CD4-positive, alpha-beta memory T cell (primary cell): Measurements from ENCODE around the gene DICER1. TPM values are rescaled to one million over a fixed set of nuclear protein-coding genes. Genes with fewer than 3 reads are reported as not detected.
"Not testable (repeated sequence)": the region's sequence is repeated elsewhere in the genome, so short reads cannot be mapped to it uniquely, and the experiment has no call there.

ENCODE experiments used
- CTCF ChIA-PET: fragments of 350-600 bp; sonication (Branson Sonifier 250); formaldehyde crosslinking; loops from one replicate; lab custom pipeline; 2021; ENCODE audit warnings: inconsistent platforms; ENCODE audit not compliant: partially characterized antibody; lab: Charles Lee
- POLR2A ChIA-PET: fragments of 350-600 bp; sonication (Branson Sonifier 250); formaldehyde crosslinking; loops from one replicate; lab custom pipeline; 2021; ENCODE audit not compliant: partially characterized antibody; lab: Charles Lee
- DNase-seq, 5 donors: peaks; one replicate each; pipeline versions ENCODE4 v3.0.0 to v3.0.0-alpha.2; 2020 to 2022; ENCODE audit warnings: mixed read lengths in 1 of 5
- H3K27ac ChIP-seq: one replicate; pipeline ENCODE4 v1.7.0; 2013; ENCODE audit warnings: low read depth, low read length
- H3K27me3 ChIP-seq: 2 replicates; pipeline ENCODE4 v1.7.0; 2013; ENCODE audit warnings: mild to moderate bottlenecking, low read length, moderate library complexity; ENCODE audit not compliant: insufficient read depth
- H3K36me3 ChIP-seq: 2 replicates; pipeline ENCODE4 v1.7.0; 2013; ENCODE audit warnings: mild to moderate bottlenecking, low read length, moderate library complexity; ENCODE audit not compliant: insufficient read depth
- H3K4me1 ChIP-seq: 2 replicates; pipeline ENCODE4 v1.7.0; 2013; ENCODE audit warnings: mild to moderate bottlenecking, low read length, moderate library complexity; ENCODE audit not compliant: insufficient read depth
- H3K4me3 ChIP-seq, 2 donors: one replicate each; pipeline ENCODE4 v1.7.0; 2013; ENCODE audit warnings: low read length in 2 of 2, mild to moderate bottlenecking in 1 of 2
- H3K9me3 ChIP-seq, 2 donors: one replicate each; pipeline ENCODE4 v1.7.0; 2013; ENCODE audit warnings: low read length in 2 of 2, control low read depth in 1 of 2; ENCODE audit not compliant: control insufficient read depth in 1 of 2
- H3K27ac Mint-ChIP-seq, 7 donors: one replicate each; pipeline ENCODE4 v1.8.0; 2020 to 2021; ENCODE audit warnings: mixed read lengths in 7 of 7, mild to moderate bottlenecking in 6 of 7, inconsistent platforms in 3 of 7, moderate library complexity in 3 of 7
- H3K27me3 Mint-ChIP-seq, 2 donors: one replicate each; pipeline ENCODE4 v1.8.0; 2020 to 2021; ENCODE audit warnings: mixed read lengths in 2 of 2
- H3K36me3 Mint-ChIP-seq, 2 donors: one replicate each; pipeline ENCODE4 v1.8.0; 2020 to 2021; ENCODE audit warnings: mixed read lengths in 2 of 2, inconsistent platforms in 1 of 2, mild to moderate bottlenecking in 1 of 2
- H3K4me1 Mint-ChIP-seq, 4 donors: one replicate each; pipeline ENCODE4 v1.8.0; 2020 to 2021; ENCODE audit warnings: mixed read lengths in 4 of 4, mild to moderate bottlenecking in 1 of 4
- H3K4me3 Mint-ChIP-seq, 8 donors: one replicate each; pipeline ENCODE4 v1.8.0; 2020 to 2021; ENCODE audit warnings: mixed read lengths in 8 of 8, mild to moderate bottlenecking in 7 of 8, moderate library complexity in 6 of 8, inconsistent platforms in 3 of 8
- H3K9me3 Mint-ChIP-seq, 8 donors: one replicate each; pipeline ENCODE4 v1.8.0; 2020 to 2021; ENCODE audit warnings: mixed read lengths in 8 of 8, mild to moderate bottlenecking in 5 of 8, inconsistent platforms in 3 of 8, moderate library complexity in 1 of 8
- intact Hi-C: fragments of 100-400 bp; cut with micrococcal nuclease; formaldehyde crosslinking; loops from one replicate; pipeline ENCODE4 v1.15.1; 2023
- polyA plus RNA-seq, 2 donors: library from polyadenylated mRNA; unstranded; fragments of 300-500 nt; fragmentation: Illumina TruSeq; gene quantifications; one replicate each; pipeline ENCODE4 v1.2.3, GENCODE V29; 2021
- total RNA-seq, 2 experiments: library from RNA; stranded (reverse); gene quantifications; one replicate each; pipeline ENCODE4 v1.2.3, GENCODE V29; 2021

Gene DICER1
- total RNA-seq (10 to 100 TPM; 58.8 to 62.8 TPM), polyA plus RNA-seq (10 to 100 TPM in 1 of 2 donors, 1 to 10 TPM in 1; 8.8 to 14.8 TPM)

GRCh38 chr14:95157327-95158189 is at the start of gene DICER1:
Gene DICER1 (minus strand): TSS chr14:95157529. CDS start chr14:95133458, 24,071 bp downstream.
- peak within 1 kb of the TSS; percentile 83 for H3K27ac ChIP-seq
- peaks cover 0 to 2% (median 0%) of the 10 kb centered on the region in 8 donors for H3K9me3 Mint-ChIP-seq
- peak; percentile 88 to 96 (median 92) for DNase-seq
- H3K9me3 ChIP-seq, result no peaks in the 10 kb centered on the region
- ChIA-PET CTCF (no interaction called here), POLR2A (interaction anchor here (0.7 to 1.3 kb wide), 6 partner anchors 25 to 378 kb away, joined by 3 to 4 read pairs (median 4); partner anchors contain the start of gene GLRX5)
- H3K27me3 ChIP-seq, result no peaks in the 10 kb centered on the region
- H3K4me3 Mint-ChIP-seq, result peak within 1 kb of the TSS; percentile 95 to 99 (median 98)
- peaks cover 44% of the 10 kb centered on the region for H3K4me1 ChIP-seq
- peak within 1 kb of the TSS; percentile 98 to 100 (median 99) for H3K27ac Mint-ChIP-seq
- no peaks in the 10 kb centered on the region for H3K36me3 ChIP-seq
- no peaks in the 10 kb centered on the region for H3K27me3 Mint-ChIP-seq
- H3K4me3 ChIP-seq, result peak within 1 kb of the TSS; percentile 73 to 88
- peaks cover 4 to 13% of the 10 kb centered on the region in 2 donors for H3K36me3 Mint-ChIP-seq
- intact Hi-C loops, result loop anchor here (1.0 to 5.0 kb wide), 2 partner anchors 360 to 377 kb away; partner anchors contain the start of gene SYNE3
- H3K4me1 Mint-ChIP-seq, result peaks cover 33 to 50% (median 39%) of the 10 kb centered on the region in 4 donors

GRCh38 chr14:95206534-95206933 is 49.2 kb upstream of the DICER1 start:
- DNase-seq, result no peak
- peaks cover 3 to 8% of the 10 kb centered on the region in 2 donors for H3K27me3 Mint-ChIP-seq
- H3K9me3 Mint-ChIP-seq, result peaks cover 0 to 14% (median 7%) of the 10 kb centered on the region in 8 donors
- POLR2A ChIA-PET, result no interaction called here
- no peak overlapping the region for H3K4me3 Mint-ChIP-seq
- CTCF ChIA-PET, result no interaction called here
- H3K4me1 Mint-ChIP-seq, result no peaks in the 10 kb centered on the region
- Histone ChIP-seq H3K9me3 (no peaks in the 10 kb centered on the region), H3K4me3 (no peak overlapping the region), H3K27me3 (no peaks in the 10 kb centered on the region), H3K27ac (no peak overlapping the region), H3K36me3 (no peaks in the 10 kb centered on the region), H3K4me1 (no peaks in the 10 kb centered on the region)
- no peak overlapping the region for H3K27ac Mint-ChIP-seq
- no peaks in the 10 kb centered on the region for H3K36me3 Mint-ChIP-seq
- intact Hi-C loops, result no loop called here

GRCh38 chr14:95204705-95205104 is 47.4 kb upstream of the DICER1 start:
- no peaks in the 10 kb centered on the region for H3K36me3 ChIP-seq
- intact Hi-C loops, result no loop called here
- H3K36me3 Mint-ChIP-seq, result no peaks in the 10 kb centered on the region

DNA sequence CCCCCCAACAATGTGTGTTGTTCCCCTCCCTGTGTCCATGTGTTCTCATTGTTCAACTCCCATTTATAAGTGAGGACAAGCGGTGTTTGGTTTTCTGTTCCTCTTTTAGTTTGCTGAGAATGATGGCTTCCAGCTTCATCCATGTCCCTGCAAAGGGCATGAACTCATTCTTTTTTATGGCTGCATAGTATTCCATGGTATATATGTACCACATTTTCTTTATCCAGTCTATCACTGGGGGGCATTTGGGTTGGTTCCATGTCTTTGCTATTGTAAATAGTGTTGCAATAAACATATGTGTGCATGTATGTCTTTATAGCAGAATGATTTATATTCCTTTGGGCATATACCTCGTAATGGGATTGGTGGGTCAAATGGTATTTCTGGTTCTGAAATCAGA is 44.4 kb upstream of the DICER1 start:
- H3K27me3 ChIP-seq, H3K4me1 ChIP-seq, H3K4me3 ChIP-seq, H3K27ac ChIP-seq, H3K36me3 ChIP-seq, H3K36me3 Mint-ChIP-seq, intact Hi-C loops, H3K4me3 Mint-ChIP-seq, H3K27ac Mint-ChIP-seq, CTCF ChIA-PET, H3K9me3 ChIP-seq, POLR2A ChIA-PET, H3K4me1 Mint-ChIP-seq, DNase-seq: not testable (repeated sequence)
- peaks cover 2 to 11% of the 10 kb centered on the region in 2 donors for H3K27me3 Mint-ChIP-seq
- H3K9me3 Mint-ChIP-seq, result peaks cover 0 to 14% (median 7%) of the 10 kb centered on the region in 8 donors

More at GRCh38 chr14:95204705-95205104, 47.4 kb upstream of the DICER1 start:
- Histone ChIP-seq H3K4me3 (no peak overlapping the region), H3K9me3 (no peaks in the 10 kb centered on the region), H3K4me1 (no peaks in the 10 kb centered on the region), H3K27me3 (no peaks in the 10 kb centered on the region), H3K27ac (no peak overlapping the region)
- ChIA-PET CTCF (no interaction called here), POLR2A (no interaction called here)
- no peak for DNase-seq
- peaks cover 3 to 8% of the 10 kb centered on the region in 2 donors for H3K27me3 Mint-ChIP-seq
- no peak overlapping the region for H3K27ac Mint-ChIP-seq
- no peak overlapping the region for H3K4me3 Mint-ChIP-seq
- H3K4me1 Mint-ChIP-seq, result no peaks in the 10 kb centered on the region
- peaks cover 0 to 14% (median 7%) of the 10 kb centered on the region in 8 donors for H3K9me3 Mint-ChIP-seq

DNA sequence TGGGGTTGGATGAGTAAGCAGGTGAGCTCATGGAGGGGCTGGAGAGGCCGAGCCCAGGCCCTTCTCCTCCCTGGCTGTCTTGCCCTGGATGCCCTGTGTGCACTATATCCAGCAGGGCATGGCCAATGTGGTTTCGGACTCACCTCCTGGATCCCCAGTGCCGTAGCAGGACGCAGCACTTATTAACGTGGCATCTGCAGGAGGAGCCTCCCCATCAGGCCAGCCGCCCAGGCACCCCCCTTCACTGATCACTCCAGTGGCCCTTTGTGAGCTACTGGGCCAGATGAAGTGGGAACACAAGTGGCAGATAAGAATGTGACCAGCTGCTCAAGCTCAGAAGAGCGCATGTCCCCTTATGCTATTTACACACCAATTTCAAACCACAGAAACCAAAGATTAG is 43.1 kb upstream of the DICER1 start:
- Histone ChIP-seq H3K27ac (no peak overlapping the region), H3K36me3 (no peaks in the 10 kb centered on the region), H3K9me3 (no peaks in the 10 kb centered on the region), H3K4me1 (no peaks in the 10 kb centered on the region), H3K4me3 (no peak overlapping the region), H3K27me3 (no peaks in the 10 kb centered on the region)
- H3K4me3 Mint-ChIP-seq, result no peak overlapping the region
- H3K36me3 Mint-ChIP-seq, result no peaks in the 10 kb centered on the region
- peaks cover 0 to 13% (median 7%) of the 10 kb centered on the region in 8 donors for H3K9me3 Mint-ChIP-seq
- ChIA-PET CTCF (no interaction called here), POLR2A (no interaction called here)
- H3K27ac Mint-ChIP-seq, result no peak overlapping the region
- intact Hi-C loops, result no loop called here
- peaks cover 0 to 8% (median under 1%) of the 10 kb centered on the region in 4 donors for H3K4me1 Mint-ChIP-seq
- H3K27me3 Mint-ChIP-seq, result peaks cover 2 to 11% of the 10 kb centered on the region in 2 donors
- no peak for DNase-seq

DNA sequence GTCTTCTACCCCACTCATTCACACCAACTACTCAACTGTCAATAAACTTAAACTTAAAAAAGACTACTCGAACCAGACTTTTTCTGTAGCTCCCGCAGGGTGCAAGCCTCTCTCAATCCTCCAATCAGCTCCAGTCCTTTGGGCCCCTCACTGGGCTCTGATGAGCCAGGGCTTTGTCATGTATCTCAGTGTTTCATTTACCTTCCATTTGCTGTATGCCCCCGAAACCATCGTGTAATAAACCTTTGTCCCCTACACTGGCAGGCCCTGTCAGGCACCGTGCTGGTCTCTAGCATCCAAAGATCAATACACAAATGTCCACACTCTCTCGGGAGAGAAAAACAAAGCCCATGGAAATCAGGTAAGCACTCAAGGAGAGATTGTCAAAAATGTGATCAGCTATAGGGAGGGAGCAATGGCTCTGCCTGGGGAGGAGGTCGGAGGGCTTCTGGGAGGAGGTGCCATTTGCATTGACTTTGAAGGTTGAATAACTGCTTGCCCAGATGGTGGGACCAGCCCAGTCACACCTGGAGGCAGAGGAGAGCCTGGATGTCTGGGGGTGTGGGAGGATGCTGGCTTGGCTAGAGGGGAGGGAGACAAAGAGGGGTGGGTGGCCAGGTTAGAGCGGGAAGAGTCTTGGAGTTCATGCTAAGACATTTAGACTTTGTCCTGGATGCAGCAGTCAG is 42.1 kb upstream of the DICER1 start:
- no peak overlapping the region for H3K27ac ChIP-seq
- no peaks in the 10 kb centered on the region for H3K36me3 ChIP-seq
- H3K27me3 ChIP-seq, result no peaks in the 10 kb centered on the region
- DNase-seq, result no peak
- H3K4me1 ChIP-seq, result no peaks in the 10 kb centered on the region
- intact Hi-C loops, result no loop called here
- Mint-ChIP-seq H3K27ac (no peak overlapping the region), H3K4me3 (peak overlapping the region in 1 of 8 donors; percentile 27), H3K36me3 (no peaks in the 10 kb centered on the region), H3K4me1 (peaks cover 0 to 8% (median under 1%) of the 10 kb centered on the region in 4 donors), H3K9me3 (peaks cover 0 to 5% (median 3%) of the 10 kb centered on the region in 8 donors), H3K27me3 (peaks cover 2 to 7% of the 10 kb centered on the region in 2 donors)
- no peak overlapping the region for H3K4me3 ChIP-seq
- no peaks in the 10 kb centered on the region for H3K9me3 ChIP-seq
- CTCF ChIA-PET, result no interaction called here
- POLR2A ChIA-PET, result no interaction called here

- ChIA-PET CTCF (no interaction called here), POLR2A (no interaction called here)
- no peaks in the 10 kb centered on the region for H3K36me3 Mint-ChIP-seq
- no peaks in the 10 kb centered on the region for H3K27me3 ChIP-seq
- H3K27me3 Mint-ChIP-seq, result peaks cover under 1 to 7% of the 10 kb centered on the region in 2 donors
- intact Hi-C loops, result no loop called here
- H3K4me1 ChIP-seq, result no peaks in the 10 kb centered on the region
- no peak overlapping the region for H3K4me3 ChIP-seq
- H3K36me3 ChIP-seq, result no peaks in the 10 kb centered on the region
- peaks cover 0 to 3% (median 0%) of the 10 kb centered on the region in 8 donors for H3K9me3 Mint-ChIP-seq
- DNase-seq, result no peak
- no peaks in the 10 kb centered on the region for H3K9me3 ChIP-seq
- H3K4me3 Mint-ChIP-seq, result no peak overlapping the region
- H3K4me1 Mint-ChIP-seq, result peaks cover 0 to 8% (median under 1%) of the 10 kb centered on the region in 4 donors
- H3K27ac ChIP-seq, result no peak overlapping the region
- no peak overlapping the region for H3K27ac Mint-ChIP-seq
Observed at GRCh38 chr14:95198320-95198719, 41.0 kb upstream of the DICER1 start.
